Activated CD8-positive, alpha-beta memory T cell treated with anti-CD3 and anti-CD28 coated beads, Interleukin-2, amount 50 U/mL, for 24 hours (primary cell): ENCODE results near the gene IMPDH1.

Source experiments
- DNase-seq: peaks from one replicate; pipeline ENCODE4 v3.0.0-alpha.2; 2020; ENCODE audit errors: extremely low read depth

Gene IMPDH1

DNA sequence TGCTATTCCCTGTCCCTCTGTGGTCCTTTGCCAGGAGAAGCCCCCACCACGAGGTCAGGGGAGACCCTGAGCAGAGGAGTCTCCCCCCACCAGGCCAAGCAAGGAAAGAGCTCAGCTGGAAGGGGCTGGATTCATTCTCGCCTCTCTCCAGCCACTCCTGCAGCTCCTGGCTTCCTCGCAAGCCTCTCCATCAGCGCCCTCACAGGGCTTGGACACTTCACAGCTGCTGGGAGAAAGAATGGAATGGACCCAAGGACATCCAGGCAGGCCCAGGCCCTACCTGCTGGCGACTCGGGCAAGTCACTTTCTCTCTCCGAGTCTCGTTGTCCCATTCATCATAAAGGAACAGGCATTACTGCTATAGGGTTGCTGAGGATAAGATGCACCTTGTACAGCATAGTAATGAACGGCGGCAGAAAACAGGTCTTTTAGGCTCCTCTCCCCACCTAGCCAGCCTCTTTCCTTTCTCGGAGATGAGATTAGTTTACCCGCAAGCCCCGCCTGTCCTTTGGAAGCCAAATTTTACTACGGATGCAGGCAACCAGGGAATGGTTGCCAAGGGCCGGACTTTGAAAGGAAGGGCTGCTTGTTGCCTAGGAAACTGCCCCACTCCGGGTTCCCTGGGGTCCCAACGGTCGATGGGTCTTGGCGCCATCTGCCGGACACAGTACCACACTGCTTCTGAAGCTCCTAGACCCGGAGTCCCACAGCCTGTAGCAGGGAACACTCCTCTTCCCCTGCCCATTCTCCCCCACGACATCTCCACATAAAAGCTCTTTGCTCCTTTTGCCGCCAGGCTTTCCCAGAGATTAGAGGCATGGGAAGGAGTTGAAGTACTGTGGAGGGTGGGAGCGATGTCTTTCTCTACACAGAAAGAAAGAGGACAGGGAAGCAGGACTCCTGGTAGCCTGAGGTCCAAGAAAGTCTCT lies 22.3 kb downstream of the IMPDH1 start:
- DNase-seq, result no peak

DNA sequence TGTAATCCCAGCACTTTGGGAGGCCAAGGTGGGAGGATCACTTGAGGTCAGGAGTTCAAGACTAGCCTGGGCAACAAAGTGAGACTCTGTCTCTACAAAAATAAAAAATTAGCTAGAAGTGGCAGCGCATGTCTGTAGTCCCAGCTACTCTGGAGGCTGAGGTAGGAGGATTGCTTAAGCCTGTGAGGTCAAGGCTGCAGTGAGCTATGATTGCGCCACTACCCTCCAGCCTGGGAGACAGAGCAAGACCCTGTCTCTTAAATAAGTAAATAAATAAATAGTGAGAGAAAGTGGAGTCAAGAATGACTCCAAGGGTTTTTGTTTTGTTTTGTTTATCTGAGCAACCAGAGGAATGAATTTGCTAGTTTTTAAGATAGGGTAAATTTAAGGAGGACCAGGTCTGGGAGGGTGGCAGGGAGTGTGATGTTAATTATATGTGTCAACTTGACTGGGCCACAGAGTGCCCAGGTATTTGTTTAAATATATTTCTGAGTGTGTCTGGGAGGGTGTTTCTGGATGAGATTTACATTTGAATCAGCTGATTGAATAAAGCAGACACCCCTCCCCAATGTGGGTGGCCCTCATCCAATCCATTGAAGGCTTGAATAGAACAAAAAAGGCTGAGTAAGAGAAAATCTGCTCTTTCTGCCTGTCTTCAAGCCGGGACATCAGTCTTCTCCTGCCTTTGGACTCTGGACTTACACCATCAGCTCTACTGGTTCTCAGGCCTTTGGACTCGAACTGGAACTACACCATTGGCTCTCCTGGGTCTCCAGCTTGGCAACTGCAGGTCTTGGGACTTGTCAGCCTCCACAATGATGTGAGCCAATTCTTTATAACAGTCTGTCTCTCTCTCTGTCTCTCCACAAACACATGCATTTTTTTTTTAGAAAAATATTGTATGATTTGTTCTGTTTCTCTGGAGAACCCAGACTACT lies 23.5 kb downstream of the IMPDH1 start:
- no peak for DNase-seq

DNA sequence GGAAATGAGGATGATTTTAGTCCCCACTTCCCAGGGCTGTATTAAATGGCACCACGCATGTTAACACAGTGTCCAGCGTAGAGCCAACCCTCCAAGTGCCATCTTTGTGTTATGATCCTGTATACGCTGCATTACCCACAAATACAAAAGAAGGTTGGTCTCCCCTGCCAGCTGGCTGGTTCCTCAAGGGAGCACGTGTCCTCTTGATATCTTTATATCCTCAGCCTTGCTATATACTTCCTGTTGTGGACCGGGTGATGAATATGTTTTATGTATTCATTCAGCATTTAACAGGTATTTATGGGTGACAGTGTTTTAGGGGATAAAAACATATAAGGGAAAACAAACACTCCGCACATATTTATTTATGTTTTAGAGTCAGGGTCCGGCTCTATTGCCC lies 25.1 kb downstream of the IMPDH1 start:
- no peak for DNase-seq

DNA sequence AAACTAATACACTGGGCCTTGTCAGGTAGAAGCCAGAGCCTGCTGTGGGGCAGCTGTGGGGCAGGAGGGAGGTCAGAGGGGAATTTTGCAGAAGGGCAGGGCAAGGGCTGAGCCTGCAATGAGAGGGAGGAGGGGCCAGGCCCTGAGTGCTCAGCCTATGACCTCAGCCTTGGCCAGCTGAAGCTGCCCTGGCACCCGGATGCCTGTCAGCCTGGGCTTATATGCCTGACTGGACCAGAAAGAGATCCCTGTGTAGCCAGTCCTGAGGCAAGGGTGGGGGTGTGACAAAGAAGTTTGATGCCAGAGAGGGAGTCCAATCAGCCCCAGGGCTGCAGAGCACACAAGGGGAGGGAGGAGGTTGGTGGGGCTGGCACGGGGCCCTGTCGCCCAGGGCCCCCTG lies 26.0 kb downstream of the IMPDH1 start:
- DNase-seq, result no peak

DNA sequence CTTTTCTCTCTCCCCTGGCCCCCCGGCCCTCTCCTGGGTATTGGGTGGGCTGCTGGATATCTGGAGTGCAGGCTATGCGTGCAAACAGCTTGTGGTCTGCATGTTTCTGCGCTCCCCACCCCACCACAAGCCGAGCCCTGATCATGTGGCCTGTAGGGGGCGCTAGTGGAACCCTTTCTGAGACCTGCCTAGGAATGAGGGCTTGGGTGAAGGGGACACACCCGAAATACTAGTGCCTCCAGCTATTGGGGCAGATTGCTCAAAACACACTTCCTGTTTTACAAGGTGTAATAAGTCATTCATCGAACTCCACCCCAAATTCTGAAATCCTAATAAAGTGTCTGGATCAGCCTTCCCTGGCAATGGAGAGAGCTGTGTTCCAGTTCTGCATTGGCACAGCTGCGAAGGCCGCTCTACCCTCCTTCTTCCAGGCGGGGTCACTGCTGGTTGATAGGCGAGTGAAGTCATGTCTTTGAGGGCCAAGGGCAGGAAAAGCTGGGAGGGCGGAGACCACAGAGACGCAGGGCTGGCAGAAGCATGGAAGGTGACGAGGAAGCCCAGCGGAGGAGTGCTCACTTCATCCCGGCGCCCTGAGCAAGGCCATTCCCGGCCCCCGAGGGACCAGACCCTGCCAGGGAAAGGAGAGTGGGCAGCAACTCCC lies 28.5 kb downstream of the IMPDH1 start:
- DNase-seq, result no peak

DNA sequence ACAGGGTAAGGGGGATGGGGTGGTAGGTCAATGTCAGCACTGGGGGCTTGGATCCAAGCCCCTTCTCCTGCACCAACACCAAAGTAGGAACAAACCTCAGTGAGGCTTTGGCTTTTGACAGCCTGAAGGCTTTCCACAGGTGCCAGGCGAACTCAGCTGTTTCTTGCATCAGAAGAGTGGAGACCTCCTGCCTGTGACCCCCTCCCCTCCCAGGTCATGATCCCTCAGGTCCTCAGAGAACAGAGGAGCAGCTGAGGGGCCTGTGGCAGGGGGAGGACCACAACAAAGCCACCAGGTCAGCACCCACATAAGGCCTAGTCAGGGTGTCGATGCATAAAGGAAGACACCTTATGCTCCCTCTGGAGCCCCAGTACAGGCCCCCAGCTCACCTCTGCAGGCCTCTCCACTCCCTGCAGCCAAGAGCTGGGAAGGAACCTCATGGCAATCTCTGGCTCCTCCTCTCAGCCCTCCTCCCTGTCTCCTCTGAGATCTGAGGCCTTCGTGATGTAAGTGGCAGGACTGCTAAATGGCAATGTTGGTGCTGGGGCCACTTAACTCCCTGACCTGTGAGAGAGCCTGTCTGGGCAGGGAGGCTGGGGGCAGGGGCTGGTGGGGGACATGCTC lies 29.2 kb downstream of the IMPDH1 start:
- no peak for DNase-seq

DNA sequence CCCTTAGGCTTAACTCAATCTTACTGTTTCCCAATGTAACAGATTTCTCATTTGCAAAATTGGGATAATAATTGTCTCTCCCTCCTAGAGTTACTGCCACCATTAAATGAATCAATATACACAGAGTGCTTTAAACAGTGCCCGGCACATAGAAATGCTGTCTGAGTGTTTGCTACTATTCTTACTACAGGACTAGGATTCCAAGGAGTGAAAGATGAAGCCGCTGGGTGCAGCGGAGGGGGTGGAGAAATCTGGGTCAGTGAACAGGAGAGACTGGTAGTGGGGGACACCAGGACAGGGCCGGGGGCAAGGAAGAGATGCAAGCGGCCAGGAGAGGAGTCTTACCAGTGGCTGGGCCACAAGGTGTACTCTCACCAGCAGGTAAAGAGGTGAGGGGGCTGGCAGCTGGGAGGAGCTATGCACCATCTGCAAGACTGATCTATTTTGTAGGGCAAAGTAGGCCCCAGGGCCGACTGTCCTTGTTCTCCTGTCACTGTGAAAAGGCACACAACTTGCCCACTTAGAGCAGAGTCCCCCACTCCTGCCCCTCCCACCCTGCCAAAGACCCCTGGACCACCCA lies 29.8 kb downstream of the IMPDH1 start:
- no peak for DNase-seq

DNA sequence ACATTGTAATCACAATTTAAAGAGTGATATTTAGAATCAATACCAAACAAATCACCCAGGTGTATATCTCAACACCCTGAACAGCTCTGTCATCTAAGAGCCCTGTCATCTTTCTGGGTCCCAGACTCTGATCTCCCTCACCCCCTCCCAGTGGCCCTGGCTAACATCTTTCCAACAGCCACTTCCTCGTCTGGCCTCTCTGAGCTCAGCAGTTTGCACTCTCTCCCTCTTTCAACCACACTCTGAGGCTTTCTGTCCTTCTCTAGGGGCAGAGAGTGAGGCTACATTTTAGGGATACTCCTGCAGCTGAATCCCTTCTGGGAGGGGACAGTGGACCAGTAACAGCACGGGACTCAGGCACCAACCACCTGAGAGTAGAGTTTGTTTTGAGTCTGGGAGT lies 31.1 kb downstream of the IMPDH1 start:
- DNase-seq, result no peak

DNA sequence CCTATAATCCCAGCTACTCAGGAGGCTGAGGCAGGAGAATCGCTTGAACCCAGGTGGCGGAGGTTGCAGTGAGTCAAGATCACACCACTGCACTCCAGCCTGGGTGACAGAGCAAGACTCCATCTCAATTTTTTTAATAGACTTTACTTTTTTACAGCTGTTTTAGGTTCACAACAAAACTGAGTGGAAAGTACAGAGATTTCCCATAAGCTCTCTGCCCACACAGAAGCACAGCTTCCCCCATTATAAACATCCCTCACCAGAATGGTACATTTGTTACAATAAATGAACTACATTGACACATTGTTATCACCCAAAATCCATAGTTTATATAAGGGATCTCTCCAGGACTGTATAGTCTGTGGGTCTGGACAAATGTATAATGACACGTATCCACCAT lies 33.7 kb downstream of the IMPDH1 start:
- no peak for DNase-seq

DNA sequence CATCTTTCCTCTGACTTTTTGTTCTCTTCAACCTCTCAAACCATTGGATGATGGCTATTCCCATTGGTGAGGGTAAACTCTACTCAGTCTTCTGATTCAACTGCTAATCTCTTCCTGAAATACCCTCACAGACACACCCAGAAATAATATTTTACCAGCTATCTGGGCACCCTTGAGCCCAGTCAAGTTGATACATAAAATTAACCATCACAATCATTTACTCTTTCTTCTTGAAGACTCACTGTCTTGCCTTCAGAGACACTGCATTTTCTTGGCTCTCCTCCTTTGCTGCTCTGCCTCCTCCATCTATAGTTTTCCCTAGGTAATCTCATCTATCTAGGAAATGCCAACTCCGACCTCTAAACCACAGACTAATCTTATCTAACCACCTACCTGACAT lies 35.7 kb downstream of the IMPDH1 start:
- no peak for DNase-seq

DNA sequence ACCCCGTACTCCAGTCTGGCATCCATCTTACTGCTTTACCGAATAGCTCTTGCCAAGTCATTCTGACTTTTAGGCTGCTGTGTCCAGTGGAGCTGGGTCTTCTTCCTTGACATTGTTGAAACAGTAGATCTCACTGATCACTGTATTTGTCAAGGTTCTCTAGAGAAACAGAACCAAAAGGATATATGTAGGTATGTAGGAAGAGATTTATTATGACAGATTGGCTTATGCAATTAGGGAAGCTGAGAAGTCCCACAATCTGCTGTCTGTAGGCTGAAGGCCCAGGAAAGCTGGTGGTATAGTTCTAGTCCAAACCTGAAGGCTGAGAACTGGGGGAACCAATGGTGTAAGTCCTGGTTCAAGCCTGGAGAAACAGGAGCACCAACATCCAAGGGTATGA lies 36.2 kb downstream of the IMPDH1 start:
- DNase-seq, result no peak

DNA sequence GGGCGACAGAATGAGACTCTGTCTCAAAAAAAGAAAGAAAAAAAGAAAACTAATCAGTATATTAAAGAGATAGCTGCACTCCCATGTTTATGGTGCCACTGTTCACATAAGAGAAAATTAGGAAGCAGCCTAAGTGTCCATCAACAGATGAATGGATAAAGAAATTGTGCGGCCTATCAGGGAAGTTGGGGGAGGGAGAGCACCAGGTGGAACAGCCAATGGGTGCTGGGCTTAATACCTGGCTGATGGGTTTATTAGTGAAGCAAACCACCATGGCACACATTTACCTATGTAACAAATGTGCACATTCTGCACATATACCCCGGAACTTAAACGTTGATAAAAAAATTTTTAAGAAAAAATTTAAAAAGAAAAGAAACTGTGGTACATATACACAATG lies 39.3 kb downstream of the IMPDH1 start:
- no peak for DNase-seq

DNA sequence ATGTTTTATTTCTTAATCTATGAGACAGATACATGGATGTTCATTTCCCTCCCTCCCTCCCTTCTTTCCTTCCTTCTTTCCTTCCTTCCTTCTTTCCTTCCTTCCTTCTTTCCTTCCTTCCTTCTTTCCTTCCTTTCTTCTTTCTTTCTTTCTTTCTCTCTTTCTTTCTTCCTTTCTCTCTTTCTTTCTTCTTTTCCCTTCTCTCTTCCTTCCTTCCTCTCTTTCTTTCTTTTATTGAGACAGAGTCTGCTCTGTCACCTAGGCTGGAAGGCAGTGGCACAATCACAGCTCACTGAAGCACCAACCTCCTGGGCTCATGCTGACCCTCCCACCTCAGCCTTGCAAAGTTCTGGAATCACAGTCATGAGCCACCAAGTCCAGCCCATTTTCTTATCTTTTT lies 42.8 kb downstream of the IMPDH1 start:
- DNase-seq, result no peak

DNA sequence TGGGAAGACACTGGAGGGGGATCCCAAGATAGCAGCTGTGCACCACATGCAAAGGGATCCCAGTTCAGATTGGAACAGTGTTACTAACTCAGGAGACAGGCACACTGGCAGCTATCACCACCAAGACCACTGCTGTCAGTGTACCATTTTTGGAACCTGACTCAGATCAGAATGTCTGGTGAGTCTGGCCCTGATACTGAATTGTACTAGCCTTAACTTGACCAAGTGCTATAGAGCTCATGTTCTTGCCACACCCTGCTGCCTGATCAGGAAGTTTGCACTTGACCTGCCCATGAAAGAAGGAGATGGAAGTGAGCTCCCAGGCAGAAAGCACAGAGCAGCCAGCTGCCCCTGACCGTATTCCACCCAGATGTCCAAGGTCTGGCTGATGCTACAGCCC lies 43.5 kb downstream of the IMPDH1 start:
- no peak for DNase-seq

DNA sequence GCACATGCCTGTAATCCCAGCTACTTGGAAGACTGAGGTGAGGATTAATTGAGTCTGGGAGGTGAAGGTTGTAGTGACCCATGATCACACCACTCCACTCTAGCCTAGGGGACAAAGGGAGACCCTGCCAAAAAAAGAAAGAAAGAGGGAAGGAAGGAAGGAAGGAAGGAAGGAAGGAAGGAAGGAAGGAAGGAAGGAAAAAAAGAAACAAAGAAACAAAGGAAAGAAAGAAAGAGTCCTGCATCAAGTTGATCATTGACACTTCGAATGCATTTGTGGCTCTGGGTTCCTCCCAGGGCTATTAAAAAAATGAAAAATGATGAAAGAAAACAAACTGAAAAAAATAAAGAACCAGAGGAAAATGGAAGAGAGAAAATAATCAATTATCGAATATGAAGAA lies 44.4 kb downstream of the IMPDH1 start:
- DNase-seq, result no peak

DNA sequence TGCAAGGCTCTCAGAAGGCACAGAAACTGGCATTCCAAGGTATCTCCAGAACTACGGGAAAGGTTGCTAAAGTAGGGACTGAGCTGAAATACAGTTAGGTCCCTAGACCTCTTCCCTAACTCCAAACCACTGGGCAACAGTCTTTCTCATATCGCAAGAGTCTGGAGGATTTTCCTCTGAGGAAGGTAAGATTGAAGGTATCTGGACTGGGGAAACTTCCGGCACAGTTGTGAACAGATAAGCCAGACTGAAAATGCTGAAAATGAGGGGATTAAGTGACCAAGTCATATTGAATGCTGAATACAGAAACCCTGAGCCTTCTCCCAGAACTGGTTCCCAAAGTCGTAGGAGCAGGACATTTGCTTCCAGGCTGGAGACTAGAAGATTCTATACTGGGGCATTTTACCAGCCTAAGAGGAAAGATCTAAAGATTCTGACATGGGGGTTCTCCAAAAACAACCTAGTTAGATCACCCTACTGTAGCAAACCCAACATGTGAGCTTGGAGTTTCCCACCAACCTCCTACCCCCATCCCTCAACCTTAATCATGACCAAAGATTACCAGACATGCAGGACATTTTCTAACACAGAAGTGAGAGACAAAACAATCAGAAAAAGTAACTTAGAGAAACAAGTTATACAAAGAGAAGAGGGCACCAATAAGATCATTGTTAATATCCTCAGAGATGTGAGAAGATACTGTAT lies 45.5 kb downstream of the IMPDH1 start:
- DNase-seq, result no peak

DNA sequence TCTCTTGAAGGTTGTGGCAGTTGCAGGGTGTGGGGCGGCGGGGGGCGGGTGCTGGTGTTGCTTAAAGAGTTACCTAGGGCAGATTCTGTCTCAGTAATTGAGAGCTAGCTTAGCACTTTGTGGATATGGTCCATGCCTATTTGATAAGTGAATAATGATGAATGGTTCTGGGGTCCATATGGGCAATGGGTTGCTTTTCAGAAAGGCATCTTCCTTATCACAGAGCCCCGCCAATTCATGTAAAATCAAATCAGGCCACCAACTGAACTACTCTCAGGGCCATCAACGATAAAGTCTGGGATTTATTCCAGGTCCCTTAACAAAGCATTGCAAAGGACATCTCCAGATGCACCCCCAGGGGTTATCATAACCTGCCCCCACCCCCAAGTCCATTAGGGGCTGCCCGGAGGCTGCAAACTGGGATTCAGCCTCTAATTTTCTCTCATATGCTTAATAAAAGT lies 46.5 kb downstream of the IMPDH1 start:
- DNase-seq, result no peak

DNA sequence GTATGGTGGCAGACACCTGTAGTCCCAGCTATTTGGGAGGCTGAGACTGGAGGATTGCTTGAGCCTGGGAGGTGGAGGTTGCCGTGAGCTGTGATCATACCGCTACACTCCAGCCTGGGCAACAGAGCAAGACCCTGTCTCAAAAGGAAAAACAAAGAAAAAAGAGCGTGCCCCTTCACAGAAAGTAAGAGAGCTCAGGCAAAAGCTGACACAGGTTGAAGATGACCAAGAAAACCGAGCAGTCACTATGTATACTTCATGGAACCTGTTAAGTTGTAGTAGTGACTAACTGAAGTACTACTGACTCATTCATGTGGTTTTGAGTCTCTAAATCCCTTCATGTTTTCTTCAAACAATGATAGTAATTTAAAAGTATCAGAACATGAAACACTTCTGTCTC lies 47.1 kb downstream of the IMPDH1 start:
- DNase-seq, result no peak

DNA sequence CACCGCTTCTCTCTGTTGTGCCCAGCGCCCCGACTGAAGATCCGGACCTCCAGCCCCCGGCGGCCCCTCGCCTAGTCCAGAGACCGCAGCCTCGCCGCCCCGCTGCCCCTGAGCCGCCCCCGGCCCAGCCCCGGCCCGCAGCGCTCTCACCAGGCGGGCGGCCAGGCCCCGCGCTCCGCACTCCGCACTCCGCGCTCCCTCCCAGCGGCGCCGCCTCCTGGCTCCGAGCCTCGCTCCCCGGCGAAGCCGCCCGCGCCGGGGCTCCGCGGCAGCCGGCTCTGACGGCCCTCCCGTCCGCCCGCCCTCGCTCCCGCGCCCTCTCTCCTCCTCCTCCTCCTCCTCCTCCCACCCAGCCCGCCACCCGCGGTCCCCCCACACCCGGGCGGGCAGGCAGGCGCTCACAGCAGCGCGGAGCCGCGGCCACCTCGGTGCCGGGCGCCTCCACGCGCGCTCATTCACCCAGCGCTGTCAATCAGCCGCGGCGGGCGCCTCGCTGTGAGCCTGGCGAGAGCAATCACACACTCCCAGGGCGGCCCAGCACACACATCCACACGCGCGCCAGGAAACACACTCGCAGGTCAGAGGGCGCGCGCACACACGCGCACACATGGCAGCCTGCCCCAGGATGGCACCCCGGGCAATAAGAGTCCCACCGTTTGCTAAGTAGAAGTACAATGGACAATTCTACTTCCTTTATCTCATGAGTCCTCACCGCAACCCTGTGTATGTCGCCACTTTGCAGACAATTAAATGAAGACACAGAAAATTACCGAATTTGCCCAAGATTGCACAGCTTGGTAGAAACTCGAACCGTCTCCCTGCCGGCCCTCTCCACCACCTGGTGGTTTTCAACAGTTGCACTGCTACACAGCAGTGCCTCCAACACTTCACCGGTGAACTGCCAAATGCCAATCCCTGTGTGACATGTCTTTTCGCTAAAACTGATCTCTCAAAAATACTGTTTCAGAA lies 48.1 kb downstream of the IMPDH1 start, which contains the start of gene PRRT4:
Gene PRRT4, minus strand, starts transcription at position 280 of the 969 bp plus-strand sequence.
- no peak for DNase-seq

DNA sequence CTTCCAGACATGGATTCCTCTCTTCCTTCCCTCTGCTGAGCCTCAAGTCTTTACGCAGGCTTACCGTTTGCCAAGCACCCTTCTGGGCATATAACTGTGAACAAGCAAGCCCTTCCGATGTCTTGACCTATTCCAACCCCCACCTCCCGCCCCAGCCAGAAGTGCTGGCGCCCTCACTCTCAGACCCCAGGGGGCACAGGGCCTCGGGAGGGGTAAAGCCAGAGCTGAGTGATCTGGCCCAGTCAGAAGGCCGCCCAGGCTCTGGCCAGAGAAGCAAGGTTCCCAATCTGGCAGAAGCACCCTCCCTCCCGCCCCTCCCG lies 49.5 kb downstream of the IMPDH1 start:
- DNase-seq, result no peak
